ENCODE data around the gene SUSD2. TPM values are rescaled to one million over a fixed set of nuclear protein-coding genes. Genes with fewer than 3 reads are reported as not detected.

Gene SUSD2
- total RNA-seq, 1 donor from 2014 or later, result 5.9 TPM

Other genes starting within 250 kb of the SUSD2 start
- gene GSTT2B, start 220.3 kb upstream of the SUSD2 start, total RNA-seq, result 3.8 TPM
- gene DDTL, start 214.6 kb upstream of the SUSD2 start, total RNA-seq, result 1.2 TPM
- 116 TPM for gene DDT, start 207.0 kb upstream of the SUSD2 start, total RNA-seq
- gene GSTT2, start 201.4 kb upstream of the SUSD2 start, total RNA-seq, result not detected
- not detected for gene GSTT4, start 176.0 kb upstream of the SUSD2 start, total RNA-seq
- 41.7 TPM for gene CABIN1, start 170.2 kb upstream of the SUSD2 start, total RNA-seq
- gene GGT5, start 63.6 kb downstream of the SUSD2 start, total RNA-seq, result 45.4 TPM
- gene SPECC1L, start 89.3 kb downstream of the SUSD2 start, total RNA-seq, result 69.2 TPM
- gene ADORA2A, start 246.1 kb downstream of the SUSD2 start, total RNA-seq, result 2.6 TPM